Epithelial cell of esophagus (primary cell): Measurements from ENCODE around the gene FAM53A.

Source experiments
- DNase-seq: peaks from one replicate; pipeline ENCODE4 v3.0.0; 2010; ENCODE audit warnings: low read depth
- H3K4me3 ChIP-seq: 2 replicates; pipeline ENCODE4 v1.5.1; 2011; ENCODE audit warnings: mild to moderate bottlenecking, low read length, control low read depth
- CTCF ChIP-seq: IDR thresholded peaks from 2 replicates; pipeline ENCODE4 v1.5.1; 2011; ENCODE audit warnings: low read depth, mild to moderate bottlenecking, low read length, control low read depth, inconsistent platforms; ENCODE audit not compliant: insufficient read depth; ENCODE audit errors: missing control alignments

Gene FAM53A

GRCh38 chr4:1715002-1715758 is 31.1 kb upstream of the FAM53A start:
- no peak for TF ChIP-seq CTCF
- no peak for DNase-seq
- no peak overlapping the region for H3K4me3 ChIP-seq

GRCh38 chr4:1714303-1715001 is 30.3 kb upstream of the FAM53A start:
- peak; percentile 41 for DNase-seq
- no peak overlapping the region for H3K4me3 ChIP-seq

DNA sequence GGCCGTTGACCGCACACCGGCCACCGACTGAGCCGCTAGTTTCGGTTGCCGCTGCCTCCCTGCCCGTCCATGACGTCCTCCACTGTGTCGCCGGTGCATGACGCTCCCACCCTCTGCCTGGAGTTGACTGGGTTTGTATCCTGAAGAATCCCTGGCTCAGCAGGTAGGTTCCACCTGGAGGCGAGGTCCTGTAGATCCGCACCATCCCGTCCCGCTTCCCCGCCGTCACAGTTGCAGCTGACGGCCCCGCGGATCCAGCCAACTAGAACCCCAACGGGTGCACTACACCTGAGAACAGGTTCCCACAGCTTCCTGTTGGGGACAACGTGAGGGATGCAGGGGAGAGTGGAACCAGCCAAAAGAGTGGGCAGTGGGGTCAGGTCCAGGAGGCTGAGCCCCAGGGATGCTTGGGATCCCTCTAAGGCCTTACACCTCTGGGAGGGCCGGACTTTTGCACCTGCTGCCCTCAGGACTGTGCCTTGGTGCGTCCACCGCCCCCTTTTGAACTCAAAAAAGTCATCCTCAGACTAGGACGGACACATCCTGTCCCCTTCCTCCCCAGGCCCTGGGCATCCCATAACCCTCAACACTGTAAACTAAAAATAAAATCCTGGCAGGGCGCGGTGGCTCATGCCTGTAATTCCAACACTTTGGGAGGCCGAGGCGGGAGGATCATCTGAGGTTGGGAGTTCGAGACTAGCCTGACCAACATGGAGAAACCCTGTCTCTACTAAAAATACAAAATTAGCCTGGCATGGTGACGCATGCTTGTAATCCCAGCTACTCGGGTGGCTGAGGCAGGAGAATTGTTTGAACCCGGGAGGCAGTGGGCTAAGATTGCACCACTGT is 29.1 kb upstream of the FAM53A start:
- DNase-seq: peak; percentile 62
- TF ChIP-seq CTCF: no peak
- peak overlapping the region; percentile 72 for H3K4me3 ChIP-seq

More at GRCh38 chr4:1714303-1715001, 30.3 kb upstream of the FAM53A start:
- no peak for TF ChIP-seq CTCF

- peak; percentile 98 for DNase-seq
- peak within 1 kb of the TSS; percentile 88 for H3K4me3 ChIP-seq
- no peak for TF ChIP-seq CTCF
Measured at GRCh38 chr4:1712216-1713002, 28.3 kb upstream of the FAM53A start, which contains the start of gene SLBP. Gene SLBP, minus strand, starts transcription at chr4:1712319. Its CDS starts 131 bp downstream, at chr4:1712188.

DNA sequence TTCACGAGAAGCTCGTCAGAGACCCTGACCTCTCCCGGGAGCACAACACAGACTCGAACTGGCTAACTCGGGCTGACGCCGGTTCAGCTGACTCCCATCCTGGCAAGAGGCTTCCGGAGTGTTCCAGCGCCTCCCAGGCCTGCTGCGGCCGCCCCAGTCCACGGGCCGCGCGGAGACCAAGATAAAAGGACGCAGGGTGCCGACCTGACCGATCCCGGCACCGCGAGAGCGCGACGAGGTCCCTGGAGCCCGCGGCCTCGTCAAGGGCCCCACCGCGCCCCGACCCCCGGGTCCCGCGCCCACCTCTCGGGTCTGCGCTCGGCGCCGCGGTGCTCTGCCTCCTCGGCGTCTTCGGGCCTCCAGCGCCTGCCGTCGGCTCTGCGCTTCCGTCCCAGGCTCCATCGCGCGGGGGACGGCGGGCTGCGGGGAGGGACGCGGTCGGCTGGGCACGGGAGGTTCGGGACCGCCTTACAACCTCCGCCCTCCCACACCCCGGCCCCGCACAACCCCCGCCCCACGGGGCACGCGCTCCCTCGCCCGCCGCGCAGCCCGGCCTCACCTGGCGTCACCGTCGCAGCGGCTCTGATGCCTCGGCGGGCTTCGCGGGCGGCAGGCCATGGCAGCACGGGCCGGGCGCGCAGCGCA is 27.6 kb upstream of the FAM53A start:
- DNase-seq: peak; percentile 56
- TF ChIP-seq CTCF: no peak
- H3K4me3 ChIP-seq: peak overlapping the region; percentile 88
